Measurements from ENCODE around the gene MAST2.

MAST2 gene

DNA sequence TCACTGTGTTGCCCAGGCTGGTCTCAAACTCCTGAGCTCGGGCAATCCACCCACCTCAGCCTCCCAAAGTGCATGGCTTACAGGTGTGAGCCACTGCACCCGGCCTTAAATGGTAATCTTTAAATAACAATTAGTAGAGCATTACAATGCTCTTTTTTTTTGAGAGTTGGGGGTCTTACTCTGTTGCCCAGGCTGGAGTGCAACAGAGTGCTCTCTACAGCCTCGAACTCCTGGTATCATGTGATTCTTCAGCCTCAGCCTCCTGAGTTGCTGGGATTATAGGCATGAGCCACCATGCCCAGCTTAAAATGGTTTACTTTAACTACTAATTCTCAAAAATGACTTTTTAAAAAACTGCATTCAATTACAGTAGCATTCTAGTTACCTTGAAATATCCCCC is 276.8 kb downstream of the MAST2 start:
- H2BK15ac ChIP-seq (ENCODE audit: low read length): no peak overlapping the region
- no peak overlapping the region for H3K23ac ChIP-seq (ENCODE audit: low read depth, low read length, poor library complexity)
- no peak overlapping the region for H4K91ac ChIP-seq (ENCODE audit: low read depth, low read length, poor library complexity)
- no peak overlapping the region for H3K4me3 ChIP-seq (ENCODE audit: low read length in 2 of 2)
- no peak overlapping the region for H3K9ac ChIP-seq (ENCODE audit: low read depth, low read length, poor library complexity)
- no peak overlapping the region for H2AFZ ChIP-seq (ENCODE audit: low read length)
- H3K79me1 ChIP-seq (ENCODE audit: low read depth, low read length): peaks cover 6% of the 10 kb centered on the region
- H3K36me3 ChIP-seq (replicated peaks in 1 of 2; ENCODE audit: control insufficient read depth in 2 of 2, insufficient read depth in 2 of 2, low read length in 2 of 2): peaks cover 10 to 88% of the 10 kb centered on the region in 2 donors
- DNase-seq (ENCODE audit: low spot score): no peak
- H3K4ac ChIP-seq (ENCODE audit: low read length): no peak overlapping the region
- no peak overlapping the region for H3K18ac ChIP-seq (ENCODE audit: low read length)
- no peaks in the 10 kb centered on the region for H3K27me3 ChIP-seq (ENCODE audit: control insufficient read depth in 3 of 3, insufficient read depth in 3 of 3, low read depth in 1 of 3, low read length in 3 of 3)
- H2BK5ac ChIP-seq (ENCODE audit: low read length): no peak overlapping the region
- peaks cover 0 to 10% of the 10 kb centered on the region in 2 donors for H3K9me3 ChIP-seq (replicated peaks in 1 of 2; ENCODE audit: control insufficient read depth in 2 of 2, insufficient read depth in 1 of 2, low read depth in 1 of 2, low read length in 2 of 2)
- H4K8ac ChIP-seq (ENCODE audit: low read depth, low read length): no peak overlapping the region
- H3K14ac ChIP-seq (ENCODE audit: low read length): no peak overlapping the region
- no CpG with 5 or more reads among the region's 3 CpGs for WGBS, 2 donors (ENCODE audit: extremely low coverage in 2 of 2, insufficient read length in 2 of 2, insufficient replicate concordance in 1 of 2)
- H3K4me1 ChIP-seq (ENCODE audit: control insufficient read depth in 2 of 2, insufficient read depth in 1 of 2, low read depth in 1 of 2, low read length in 2 of 2): peaks cover 0 to 2% of the 10 kb centered on the region in 2 donors
- no peak overlapping the region for H2BK120ac ChIP-seq (ENCODE audit: low read depth, low read length)
- H3K27ac ChIP-seq (replicated peaks; ENCODE audit: low read length): no peak overlapping the region
- H2BK12ac ChIP-seq (ENCODE audit: low read length): no peak overlapping the region
- no peak overlapping the region for H3K4me2 ChIP-seq (ENCODE audit: insufficient read depth, low read length, poor library complexity, severe bottlenecking)
- no peak overlapping the region for H2AK5ac ChIP-seq (ENCODE audit: low read depth, low read length)

DNA sequence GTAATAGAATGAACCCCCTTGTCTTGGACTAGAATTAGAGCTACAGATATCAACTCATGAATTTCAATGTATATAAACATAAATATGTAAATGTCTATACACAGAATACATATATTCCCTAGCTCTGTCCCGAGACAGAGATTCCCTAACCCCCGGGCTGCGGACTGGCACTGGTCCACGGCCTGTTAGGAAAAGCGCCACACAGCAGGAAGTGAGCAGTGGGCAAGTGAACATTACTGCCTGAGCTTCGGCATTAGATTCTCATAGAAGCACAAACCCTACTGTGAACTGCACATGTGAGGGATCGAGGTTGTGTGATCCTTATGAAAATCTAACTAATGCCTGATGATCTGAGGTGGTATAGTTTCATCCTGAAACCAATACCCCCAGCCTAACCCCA is 277.8 kb downstream of the MAST2 start:
- no peak overlapping the region for H2AFZ ChIP-seq (ENCODE audit: low read length)
- peaks cover 0 to 10% of the 10 kb centered on the region in 2 donors for H3K9me3 ChIP-seq (replicated peaks in 1 of 2; ENCODE audit: control insufficient read depth in 2 of 2, insufficient read depth in 1 of 2, low read depth in 1 of 2, low read length in 2 of 2)
- H4K8ac ChIP-seq (ENCODE audit: low read depth, low read length): no peak overlapping the region
- H3K9ac ChIP-seq (ENCODE audit: low read depth, low read length, poor library complexity): no peak overlapping the region
- H3K27ac ChIP-seq (replicated peaks; ENCODE audit: low read length): no peak overlapping the region
- H3K14ac ChIP-seq (ENCODE audit: low read length): peak overlapping the region; percentile 38
- H2BK120ac ChIP-seq (ENCODE audit: low read depth, low read length): no peak overlapping the region
- no peak overlapping the region for H2AK5ac ChIP-seq (ENCODE audit: low read depth, low read length)
- no peak for DNase-seq (ENCODE audit: low spot score)
- peak overlapping the region; percentile 57 for H3K18ac ChIP-seq (ENCODE audit: low read length)
- no peak overlapping the region for H3K4me2 ChIP-seq (ENCODE audit: insufficient read depth, low read length, poor library complexity, severe bottlenecking)
- no CpG with 5 or more reads among the region's 7 CpGs for WGBS, 2 donors (ENCODE audit: extremely low coverage in 2 of 2, insufficient read length in 2 of 2, insufficient replicate concordance in 1 of 2)
- H4K91ac ChIP-seq (ENCODE audit: low read depth, low read length, poor library complexity): no peak overlapping the region
- no peaks in the 10 kb centered on the region for H3K27me3 ChIP-seq (ENCODE audit: control insufficient read depth in 3 of 3, insufficient read depth in 3 of 3, low read depth in 1 of 3, low read length in 3 of 3)
- H3K23ac ChIP-seq (ENCODE audit: low read depth, low read length, poor library complexity): no peak overlapping the region
- no peak overlapping the region for H2BK15ac ChIP-seq (ENCODE audit: low read length)
- H3K79me1 ChIP-seq (ENCODE audit: low read depth, low read length): peaks cover 6% of the 10 kb centered on the region
- H3K4me1 ChIP-seq (ENCODE audit: control insufficient read depth in 2 of 2, insufficient read depth in 1 of 2, low read depth in 1 of 2, low read length in 2 of 2): peaks cover 0 to 2% of the 10 kb centered on the region in 2 donors
- H3K36me3 ChIP-seq (replicated peaks in 1 of 2; ENCODE audit: control insufficient read depth in 2 of 2, insufficient read depth in 2 of 2, low read length in 2 of 2): peaks cover 6 to 84% of the 10 kb centered on the region in 2 donors
- H2BK5ac ChIP-seq (ENCODE audit: low read length): no peak overlapping the region
- no peak overlapping the region for H2BK12ac ChIP-seq (ENCODE audit: low read length)
- H3K4me3 ChIP-seq (ENCODE audit: low read length in 2 of 2): peak overlapping the region in 1 of 2 donors; percentile 64
- no peak overlapping the region for H3K4ac ChIP-seq (ENCODE audit: low read length)

DNA sequence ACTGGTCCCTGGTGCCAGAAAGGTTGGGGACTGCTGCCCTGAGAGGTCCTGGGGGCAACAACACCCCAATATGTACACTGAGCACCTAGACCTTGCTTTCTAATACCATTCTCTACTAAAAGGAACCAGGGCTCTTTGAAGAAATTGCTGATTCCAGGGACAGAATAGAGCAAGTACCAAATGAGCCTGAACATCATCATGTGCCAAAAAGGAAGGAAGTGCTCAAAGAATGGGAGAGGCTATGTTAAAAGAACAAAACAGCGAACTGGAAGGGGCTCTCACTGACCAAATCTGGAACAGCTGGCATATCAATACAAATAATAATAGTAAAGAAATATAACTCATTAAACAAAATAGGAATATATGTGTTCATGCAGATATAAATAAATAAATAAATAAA is 278.2 kb downstream of the MAST2 start:
- no peak overlapping the region for H2BK15ac ChIP-seq (ENCODE audit: low read length)
- no peak overlapping the region for H4K91ac ChIP-seq (ENCODE audit: low read depth, low read length, poor library complexity)
- H3K36me3 ChIP-seq (replicated peaks in 1 of 2; ENCODE audit: control insufficient read depth in 2 of 2, insufficient read depth in 2 of 2, low read length in 2 of 2): peaks cover 6 to 84% of the 10 kb centered on the region in 2 donors
- H3K4me3 ChIP-seq (ENCODE audit: low read length in 2 of 2): no peak overlapping the region
- peaks cover 0 to 10% of the 10 kb centered on the region in 2 donors for H3K9me3 ChIP-seq (replicated peaks in 1 of 2; ENCODE audit: control insufficient read depth in 2 of 2, insufficient read depth in 1 of 2, low read depth in 1 of 2, low read length in 2 of 2)
- H3K4me2 ChIP-seq (ENCODE audit: insufficient read depth, low read length, poor library complexity, severe bottlenecking): no peak overlapping the region
- peaks cover under 1 to 2% of the 10 kb centered on the region in 2 donors for H3K4me1 ChIP-seq (ENCODE audit: control insufficient read depth in 2 of 2, insufficient read depth in 1 of 2, low read depth in 1 of 2, low read length in 2 of 2)
- H2BK12ac ChIP-seq (ENCODE audit: low read length): no peak overlapping the region
- H3K27me3 ChIP-seq (ENCODE audit: control insufficient read depth in 3 of 3, insufficient read depth in 3 of 3, low read depth in 1 of 3, low read length in 3 of 3): no peaks in the 10 kb centered on the region
- no peak overlapping the region for H3K27ac ChIP-seq (replicated peaks; ENCODE audit: low read length)
- H2BK5ac ChIP-seq (ENCODE audit: low read length): no peak overlapping the region
- no peak overlapping the region for H2AK5ac ChIP-seq (ENCODE audit: low read depth, low read length)
- H3K4ac ChIP-seq (ENCODE audit: low read length): no peak overlapping the region
- H3K23ac ChIP-seq (ENCODE audit: low read depth, low read length, poor library complexity): no peak overlapping the region
- H3K14ac ChIP-seq (ENCODE audit: low read length): peak overlapping the region; percentile 38
- no peak overlapping the region for H3K18ac ChIP-seq (ENCODE audit: low read length)
- H2AFZ ChIP-seq (ENCODE audit: low read length): no peak overlapping the region
- DNase-seq (ENCODE audit: low spot score): no peak
- H3K9ac ChIP-seq (ENCODE audit: low read depth, low read length, poor library complexity): no peak overlapping the region
- H3K79me1 ChIP-seq (ENCODE audit: low read depth, low read length): peaks cover 6% of the 10 kb centered on the region
- WGBS, 2 donors (ENCODE audit: extremely low coverage in 2 of 2, insufficient read length in 2 of 2, insufficient replicate concordance in 1 of 2): no CpG with 5 or more reads among the region's 1 CpG
- no peak overlapping the region for H4K8ac ChIP-seq (ENCODE audit: low read depth, low read length)
- H2BK120ac ChIP-seq (ENCODE audit: low read depth, low read length): no peak overlapping the region

DNA sequence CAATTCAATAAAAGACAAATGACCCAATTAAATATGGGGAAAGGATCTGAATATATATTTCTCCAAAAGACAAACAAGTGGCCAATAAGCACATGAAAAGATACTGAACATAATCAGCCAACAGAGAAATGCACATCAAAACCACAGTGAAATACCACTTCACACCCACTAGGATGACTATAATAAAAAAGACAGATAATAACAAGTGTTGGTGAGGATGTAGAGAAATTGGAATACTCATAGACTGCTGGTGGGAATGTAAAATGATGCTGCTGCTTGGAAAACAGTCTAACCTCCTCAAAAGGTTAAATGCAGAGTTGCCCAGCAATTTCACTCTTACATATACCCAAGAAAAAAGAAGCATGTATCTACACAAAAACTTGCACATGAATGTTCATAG is 280.2 kb downstream of the MAST2 start:
- Histone ChIP-seq H3K79me1 (ENCODE audit: low read depth, low read length) (peaks cover 6% of the 10 kb centered on the region), H3K27me3 (ENCODE audit: control insufficient read depth in 3 of 3, insufficient read depth in 3 of 3, low read depth in 1 of 3, low read length in 3 of 3) (no peaks in the 10 kb centered on the region), H3K4ac (ENCODE audit: low read length) (no peak overlapping the region), H3K27ac (replicated peaks; ENCODE audit: low read length) (no peak overlapping the region), H3K36me3 (replicated peaks in 1 of 2; ENCODE audit: control insufficient read depth in 2 of 2, insufficient read depth in 2 of 2, low read length in 2 of 2) (peaks cover 4 to 82% of the 10 kb centered on the region in 2 donors), H3K4me1 (ENCODE audit: control insufficient read depth in 2 of 2, insufficient read depth in 1 of 2, low read depth in 1 of 2, low read length in 2 of 2) (peaks cover 2 to 3% of the 10 kb centered on the region in 2 donors), H3K9me3 (replicated peaks in 1 of 2; ENCODE audit: control insufficient read depth in 2 of 2, insufficient read depth in 1 of 2, low read depth in 1 of 2, low read length in 2 of 2) (peaks cover 0 to 10% of the 10 kb centered on the region in 2 donors), H2AK5ac (ENCODE audit: low read depth, low read length) (no peak overlapping the region), H2BK12ac (ENCODE audit: low read length) (no peak overlapping the region), H4K91ac (ENCODE audit: low read depth, low read length, poor library complexity) (no peak overlapping the region), H2BK5ac (ENCODE audit: low read length) (no peak overlapping the region), H4K8ac (ENCODE audit: low read depth, low read length) (no peak overlapping the region), H2AFZ (ENCODE audit: low read length) (no peak overlapping the region), H3K4me2 (ENCODE audit: insufficient read depth, low read length, poor library complexity, severe bottlenecking) (no peak overlapping the region), H3K14ac (ENCODE audit: low read length) (no peak overlapping the region), H3K23ac (ENCODE audit: low read depth, low read length, poor library complexity) (no peak overlapping the region), H3K4me3 (ENCODE audit: low read length in 2 of 2) (no peak overlapping the region), H3K18ac (ENCODE audit: low read length) (no peak overlapping the region), H2BK15ac (ENCODE audit: low read length) (no peak overlapping the region), H3K9ac (ENCODE audit: low read depth, low read length, poor library complexity) (no peak overlapping the region), H2BK120ac (ENCODE audit: low read depth, low read length) (no peak overlapping the region)
- no peak for DNase-seq (ENCODE audit: low spot score)
